ENCODE results near the gene TTC29. TPM values are rescaled to one million over a fixed set of nuclear protein-coding genes. Genes with fewer than 3 reads are reported as not detected.
"Not testable (repeated sequence)": the region's sequence is repeated elsewhere in the genome, so short reads cannot be mapped to it uniquely, and the experiment has no call there.

TTC29 gene
- total and polyA plus RNA-seq, 2 donors (not counting 1 experiment from before 2014, with no cell fraction given): not detected

DNA sequence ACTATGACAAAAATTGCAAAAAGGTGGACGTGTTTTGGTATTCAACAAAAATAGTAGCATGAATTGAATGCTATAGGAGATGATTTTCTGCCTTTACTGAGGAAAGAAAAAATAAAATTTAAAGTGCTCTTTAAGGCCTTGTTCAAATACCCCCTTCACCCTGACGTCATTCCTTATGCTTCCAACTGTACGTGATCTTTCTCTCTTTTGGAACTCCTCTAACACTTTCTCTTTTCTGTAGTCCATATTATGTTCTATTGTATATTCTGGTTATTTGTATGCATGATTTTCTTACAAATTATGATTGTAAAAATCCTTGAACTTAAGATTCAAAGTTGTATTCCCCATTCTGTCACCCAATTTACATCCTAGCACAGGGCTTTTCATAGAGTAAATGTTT, 206.5 kb downstream of the TTC29 start:
- ChIA-PET CTCF (no interaction called here), POLR2A (no interaction called here)
- no peaks in the 10 kb centered on the region for H3K27me3 ChIP-seq (replicated peaks in 1 of 4; ENCODE audit: control extremely low read depth in 1 of 4, control insufficient read depth in 3 of 4, insufficient read depth in 4 of 4, low read length in 3 of 4)
- H3K27ac ChIP-seq (ENCODE audit: low read length in 2 of 2): no peak overlapping the region
- H3K79me2 ChIP-seq (ENCODE audit: control insufficient read depth, insufficient read depth, low read length): no peaks in the 10 kb centered on the region
- peaks cover 8% of the 10 kb centered on the region for H3K27me3 Mint-ChIP-seq
- TF ChIP-seq, protein P1, sequence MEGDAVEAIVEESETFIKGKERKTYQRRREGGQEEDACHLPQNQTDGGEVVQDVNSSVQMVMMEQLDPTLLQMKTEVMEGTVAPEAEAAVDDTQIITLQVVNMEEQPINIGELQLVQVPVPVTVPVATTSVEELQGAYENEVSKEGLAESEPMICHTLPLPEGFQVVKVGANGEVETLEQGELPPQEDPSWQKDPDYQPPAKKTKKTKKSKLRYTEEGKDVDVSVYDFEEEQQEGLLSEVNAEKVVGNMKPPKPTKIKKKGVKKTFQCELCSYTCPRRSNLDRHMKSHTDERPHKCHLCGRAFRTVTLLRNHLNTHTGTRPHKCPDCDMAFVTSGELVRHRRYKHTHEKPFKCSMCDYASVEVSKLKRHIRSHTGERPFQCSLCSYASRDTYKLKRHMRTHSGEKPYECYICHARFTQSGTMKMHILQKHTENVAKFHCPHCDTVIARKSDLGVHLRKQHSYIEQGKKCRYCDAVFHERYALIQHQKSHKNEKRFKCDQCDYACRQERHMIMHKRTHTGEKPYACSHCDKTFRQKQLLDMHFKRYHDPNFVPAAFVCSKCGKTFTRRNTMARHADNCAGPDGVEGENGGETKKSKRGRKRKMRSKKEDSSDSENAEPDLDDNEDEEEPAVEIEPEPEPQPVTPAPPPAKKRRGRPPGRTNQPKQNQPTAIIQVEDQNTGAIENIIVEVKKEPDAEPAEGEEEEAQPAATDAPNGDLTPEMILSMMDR (IDR thresholded peaks at IDR 0.05): no peak
- no peak for TF ChIP-seq EZH2 (IDR thresholded peaks at IDR 0.05; ENCODE audit: borderline replicate concordance, insufficient read depth, low read depth, low read length, poor library complexity, severe bottlenecking)
- no peak overlapping the region for H3K4me2 ChIP-seq (replicated peaks; ENCODE audit: low read depth, low read length, poor library complexity, severe bottlenecking)
- H3K36me3 ChIP-seq (replicated peaks in 1 of 2; ENCODE audit: control extremely low read depth in 1 of 2, control insufficient read depth in 1 of 2, extremely low read depth in 1 of 2, insufficient read depth in 2 of 2, low read length in 1 of 2): no peaks in the 10 kb centered on the region
- no peaks in the 10 kb centered on the region for H4K20me1 ChIP-seq (ENCODE audit: control insufficient read depth, insufficient read depth, low read length, poor library complexity, severe bottlenecking)
- WGBS (ENCODE audit: insufficient coverage): no CpG with 5 or more reads among the region's 3 CpGs
- H3K4me3 Mint-ChIP-seq: no peak overlapping the region
- no peak overlapping the region for H3K27ac Mint-ChIP-seq
- intact Hi-C loops (cut with micrococcal nuclease): no loop called here
- no peaks in the 10 kb centered on the region for H3K9me3 ChIP-seq (ENCODE audit: control extremely low read depth in 1 of 3, control insufficient read depth in 2 of 3, insufficient read depth in 1 of 3, low read length in 2 of 3)
- no peaks in the 10 kb centered on the region for H3K4me1 Mint-ChIP-seq
- H3K4me1 ChIP-seq (ENCODE audit: control insufficient read depth in 2 of 2, insufficient read depth in 2 of 2, low read length in 2 of 2): no peaks in the 10 kb centered on the region
- H3K9ac ChIP-seq (ENCODE audit: low read length): no peak overlapping the region
- no peak for ATAC-seq (ENCODE audit: low read depth)
- H2AFZ ChIP-seq (ENCODE audit: insufficient read depth, low read depth, low read length, poor library complexity, severe bottlenecking): no peak overlapping the region
- H3K4me3 ChIP-seq (ENCODE audit: control extremely low read depth in 1 of 5, extremely low read depth in 1 of 5, insufficient read depth in 1 of 5, low read depth in 2 of 5, low read length in 4 of 5): no peak overlapping the region
- DNase-seq: no peak
- H3K9me3 Mint-ChIP-seq (ENCODE audit: insufficient read depth): peaks cover 5% of the 10 kb centered on the region

DNA sequence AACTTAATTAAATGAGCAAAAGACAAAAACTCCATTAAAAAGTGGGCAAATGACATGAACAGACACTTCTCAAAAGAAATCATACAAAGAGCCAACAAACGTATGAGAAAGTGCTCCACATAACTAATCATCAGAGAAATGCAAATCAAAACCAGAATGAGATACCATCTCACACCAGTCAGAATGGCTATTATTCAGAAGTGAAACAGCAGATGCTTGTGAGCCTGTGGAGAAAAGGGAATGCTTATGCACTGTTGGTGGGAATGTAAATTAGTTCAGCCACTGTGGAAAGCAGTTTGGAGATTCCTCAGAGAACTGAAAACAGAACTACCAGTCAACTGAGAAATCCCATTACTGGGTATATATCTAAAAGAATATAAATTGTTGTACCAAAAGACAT, 222.1 kb downstream of the TTC29 start:
- H3K9me3 ChIP-seq (ENCODE audit: control extremely low read depth in 1 of 3, control insufficient read depth in 2 of 3, insufficient read depth in 1 of 3, low read length in 2 of 3); intact Hi-C loops (cut with micrococcal nuclease): not testable (repeated sequence)

More for the DNA sequence above, 222.1 kb downstream of the TTC29 start:
- H3K9ac ChIP-seq (ENCODE audit: low read length); H3K36me3 ChIP-seq (replicated peaks in 1 of 2; ENCODE audit: control extremely low read depth in 1 of 2, control insufficient read depth in 1 of 2, extremely low read depth in 1 of 2, insufficient read depth in 2 of 2, low read length in 1 of 2); H2AFZ ChIP-seq (ENCODE audit: insufficient read depth, low read depth, low read length, poor library complexity, severe bottlenecking); H3K4me1 Mint-ChIP-seq; H3K4me2 ChIP-seq (replicated peaks; ENCODE audit: low read depth, low read length, poor library complexity, severe bottlenecking); H3K4me3 ChIP-seq (ENCODE audit: control extremely low read depth in 1 of 5, extremely low read depth in 1 of 5, insufficient read depth in 1 of 5, low read depth in 2 of 5, low read length in 4 of 5); H3K27ac ChIP-seq (ENCODE audit: low read length in 2 of 2); H3K27ac Mint-ChIP-seq; H3K27me3 ChIP-seq (replicated peaks in 1 of 4; ENCODE audit: control extremely low read depth in 1 of 4, control insufficient read depth in 3 of 4, insufficient read depth in 4 of 4, low read length in 3 of 4); DNase-seq; H3K27me3 Mint-ChIP-seq; ATAC-seq (ENCODE audit: low read depth); H4K20me1 ChIP-seq (ENCODE audit: control insufficient read depth, insufficient read depth, low read length, poor library complexity, severe bottlenecking); H3K79me2 ChIP-seq (ENCODE audit: control insufficient read depth, insufficient read depth, low read length); POLR2A ChIA-PET; H3K4me3 Mint-ChIP-seq; H3K4me1 ChIP-seq (ENCODE audit: control insufficient read depth in 2 of 2, insufficient read depth in 2 of 2, low read length in 2 of 2); H3K9me3 Mint-ChIP-seq (ENCODE audit: insufficient read depth): not testable (repeated sequence)
- no CpG with 5 or more reads among the region's 1 CpG for WGBS (ENCODE audit: insufficient coverage)
- CTCF ChIA-PET: interaction anchor here (0.7 kb wide), 1 partner anchor 45 kb away, joined by 3 read pairs; no protein-coding TSS in a partner anchor
